GM21723 (cell line): ENCODE data around the gene VSIG10L2.

Source experiments
- ATAC-seq: cut with Tn5 transposase; IDR thresholded peaks from one replicate; pipeline ENCODE4 v1.9.1; 2021; ENCODE audit warnings: mild to moderate bottlenecking, moderate library complexity; ENCODE audit not compliant: unreplicated experiment

Gene VSIG10L2

GRCh38 chr11:125999234-125999880 is 53.5 kb downstream of the VSIG10L2 start:
- no peak for ATAC-seq

GRCh38 chr11:126002181-126002580 is 56.3 kb downstream of the VSIG10L2 start:
- no peak for ATAC-seq
